ENCODE results near the gene TEPSIN.
"Not testable (repeated sequence)": the region's sequence is repeated elsewhere in the genome, so short reads cannot be mapped to it uniquely, and the experiment has no call there.

Gene TEPSIN

GRCh38 chr17:81235822-81236740 is 2.8 kb downstream of the TEPSIN start:
- DNase-seq, result no peak

GRCh38 chr17:81234940-81235821 is 3.7 kb downstream of the TEPSIN start:
- DNase-seq, result no peak

- DNase-seq, result no peak
Measured at GRCh38 chr17:81234506-81234855, 4.4 kb downstream of the TEPSIN start.

- DNase-seq, result no peak
Measured at GRCh38 chr17:81233811-81234505, 4.9 kb downstream of the TEPSIN start.

GRCh38 chr17:81233316-81233715 is 5.5 kb downstream of the TEPSIN start:
- DNase-seq, result no peak

GRCh38 chr17:81232616-81233241 is 6.1 kb downstream of the TEPSIN start:
- DNase-seq, result no peak

- no peak for DNase-seq
Measured at GRCh38 chr17:81231766-81232581, 6.9 kb downstream of the TEPSIN start.

GRCh38 chr17:81231121-81231645 is 7.7 kb downstream of the TEPSIN start:
- DNase-seq, result no peak

GRCh38 chr17:81230043-81230820 is 8.6 kb downstream of the TEPSIN start:
- DNase-seq, result no peak

GRCh38 chr17:81229666-81229920 is 9.3 kb downstream of the TEPSIN start:
- DNase-seq, result no peak

GRCh38 chr17:81228834-81229665 is 9.8 kb downstream of the TEPSIN start:
- DNase-seq, result no peak

- DNase-seq, result no peak
Measured at GRCh38 chr17:81228420-81228819, 10.4 kb downstream of the TEPSIN start.

GRCh38 chr17:81227630-81228029 is 11.2 kb downstream of the TEPSIN start:
- not testable (repeated sequence) for DNase-seq

GRCh38 chr17:81223762-81224130 is 15.1 kb downstream of the TEPSIN start:
- DNase-seq, result no peak

- DNase-seq, result peak; percentile 99
Measured at GRCh38 chr17:81222906-81223761, 15.7 kb downstream of the TEPSIN start, which contains the start of gene CEP131. TSS of gene CEP131 (minus strand) at chr17:81222965. CDS start at chr17:81220056, 2,909 bp downstream.

GRCh38 chr17:81222620-81222905 is 16.3 kb downstream of the TEPSIN start:
- DNase-seq, result no peak

- no peak for DNase-seq
Measured at GRCh38 chr17:81221842-81222619, 16.8 kb downstream of the TEPSIN start.

- DNase-seq, result no peak
Measured at GRCh38 chr17:81221371-81221841, 17.4 kb downstream of the TEPSIN start.
